Stimulated activated CD4-positive, alpha-beta T cell treated with anti-CD3 and anti-CD28 coated beads, Interleukin-1b, Interleukin-23, amount 100 ng/mL, for 24 hours (primary cell): ENCODE results near the gene MIGA2.

Experiments
- DNase-seq, 4 experiments: peaks; one replicate each; pipeline ENCODE4 v3.0.0-alpha.2; 2020; ENCODE audit warnings: low read depth in 4 of 4, low spot score in 1 of 4

Gene MIGA2

GRCh38 chr9:129070696-129071525 is 34.5 kb downstream of the MIGA2 start:
- DNase-seq = no peak

- DNase-seq = no peak
Measured at GRCh38 chr9:129071526-129072126, 35.2 kb downstream of the MIGA2 start.

- DNase-seq = no peak
Measured at GRCh38 chr9:129072171-129072570, 35.7 kb downstream of the MIGA2 start.

GRCh38 chr9:129073404-129073803 is 37.0 kb downstream of the MIGA2 start:
- DNase-seq = no peak

DNA sequence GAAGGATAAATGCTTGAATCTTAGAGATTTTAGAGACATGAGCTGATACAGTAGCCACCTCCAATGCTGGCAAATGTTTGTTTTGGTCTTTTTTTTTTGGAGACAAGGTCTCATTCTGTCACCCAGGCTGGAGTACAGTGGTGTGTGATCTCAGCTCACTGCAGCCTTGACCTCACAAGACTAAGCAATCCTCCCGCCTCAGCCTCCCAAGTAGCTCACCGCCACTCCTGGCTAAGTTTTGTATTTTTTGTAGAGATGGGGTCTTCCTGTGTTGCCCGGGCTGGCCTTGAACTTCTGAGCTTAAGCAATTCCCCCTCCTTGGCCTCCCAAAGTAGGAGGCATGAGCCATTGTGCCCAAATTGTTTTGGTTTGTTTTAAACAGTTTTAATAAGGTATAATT is 37.7 kb downstream of the MIGA2 start:
- no peak for DNase-seq

GRCh38 chr9:129075996-129076639 is 39.7 kb downstream of the MIGA2 start:
- DNase-seq = no peak

DNA sequence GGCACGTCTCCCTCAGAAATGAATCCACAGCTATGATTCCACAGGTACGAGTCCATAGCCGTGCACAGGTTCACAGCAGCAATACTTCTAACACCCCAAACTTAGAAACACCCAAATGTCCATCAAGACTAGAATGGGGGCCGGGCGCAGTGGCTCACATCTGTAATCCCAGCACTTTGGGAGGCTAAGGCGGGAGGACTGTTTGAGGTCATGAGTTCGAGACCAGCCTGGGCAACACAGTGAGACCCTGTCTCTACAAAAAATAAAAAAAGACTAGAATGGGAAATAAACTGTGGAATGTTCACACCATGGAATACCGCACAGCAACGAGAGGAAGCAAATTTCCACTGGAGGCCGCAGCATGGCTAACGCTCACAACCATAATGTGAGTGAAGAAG is 40.2 kb downstream of the MIGA2 start:
- no peak for DNase-seq

DNA sequence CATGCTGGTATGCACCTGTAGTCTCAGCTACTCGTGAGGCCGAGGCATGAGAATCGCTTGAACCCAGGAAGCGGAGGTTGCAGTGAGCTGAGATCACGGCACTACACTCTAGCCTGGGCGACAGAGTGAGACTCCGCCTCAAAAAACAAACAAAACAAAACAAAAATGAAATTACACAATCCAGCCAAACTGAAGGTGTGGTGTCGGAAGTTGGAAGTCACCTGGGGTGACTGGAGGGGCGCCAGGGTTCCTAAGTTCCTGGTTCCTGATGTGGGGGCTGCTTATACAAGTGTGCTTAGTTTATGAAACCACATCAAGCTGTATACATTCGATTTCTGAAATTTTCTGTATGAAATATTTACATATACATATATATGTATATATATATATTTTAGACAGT is 40.8 kb downstream of the MIGA2 start:
- no peak for DNase-seq

DNA sequence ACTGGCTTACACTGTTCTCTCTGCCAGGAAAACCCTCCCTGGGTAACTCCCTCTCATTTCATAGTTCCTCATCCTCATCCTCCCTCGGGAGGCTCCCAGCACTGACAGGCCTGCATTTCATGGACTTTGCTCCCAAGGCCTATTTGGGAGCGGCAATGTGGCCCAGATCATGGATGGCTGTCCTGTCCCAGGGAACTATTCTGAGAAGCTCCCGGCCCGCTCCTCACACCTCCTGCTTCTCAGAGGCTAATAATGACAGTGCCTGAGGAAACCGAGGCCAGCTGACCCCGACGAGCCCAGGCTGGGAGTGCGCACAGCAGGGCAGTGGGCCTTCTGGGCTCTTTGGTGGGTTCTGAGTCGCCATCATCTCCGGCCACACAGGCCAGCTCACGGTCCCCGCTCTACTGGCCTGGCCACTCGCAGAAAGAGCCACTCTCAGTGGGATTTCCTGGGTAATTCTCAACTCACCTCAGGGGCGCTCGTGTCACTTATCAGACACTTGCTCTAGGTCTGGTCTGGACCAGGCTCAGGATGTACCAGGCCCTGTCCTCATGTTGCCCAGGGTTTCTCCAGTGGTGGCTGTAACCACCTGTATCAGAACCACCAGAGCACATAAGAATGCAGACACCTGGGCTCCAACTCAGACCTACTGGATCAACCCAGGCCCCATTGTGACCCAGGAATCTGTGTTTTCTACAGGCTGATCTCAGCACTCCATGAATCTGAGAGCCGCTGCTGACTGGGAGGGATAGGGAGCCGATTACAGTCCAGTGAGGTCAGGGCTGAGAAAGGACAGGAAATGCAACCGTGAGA is 42.5 kb downstream of the MIGA2 start:
- DNase-seq = no peak

DNA sequence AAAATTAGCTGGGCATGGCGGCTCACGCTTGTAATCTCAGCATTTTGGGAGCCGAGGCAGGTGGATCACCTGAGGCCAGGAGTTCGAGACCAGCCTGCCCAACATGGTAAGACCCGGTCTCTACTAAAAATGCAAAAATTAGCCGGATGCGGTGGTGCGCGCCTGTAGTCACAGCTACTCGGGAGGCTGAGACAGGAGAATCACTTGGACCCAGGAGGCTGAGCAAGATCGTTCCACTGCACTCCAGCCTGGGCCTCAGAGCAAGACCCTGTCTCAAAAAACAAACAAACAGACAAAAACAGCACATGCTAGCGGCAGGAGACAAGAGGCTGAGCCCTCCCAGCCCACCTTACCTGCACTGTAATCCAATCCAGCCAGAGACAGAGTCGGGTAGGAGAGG is 43.4 kb downstream of the MIGA2 start:
- DNase-seq = no peak

- DNase-seq = no peak
Measured at GRCh38 chr9:129080298-129080600, 43.8 kb downstream of the MIGA2 start.

- DNase-seq = peak; percentile 92 to 98 (median 94)
Measured at GRCh38 chr9:129080601-129081387, 44.4 kb downstream of the MIGA2 start, which contains the start of gene DOLPP1. Gene DOLPP1, plus strand, starts transcription at chr9:129081111. Its CDS starts 21 bp downstream, at chr9:129081132.

GRCh38 chr9:129081388-129081904 is 45.0 kb downstream of the MIGA2 start:
- peak in 1 of 4 experiments; percentile 16 for DNase-seq

GRCh38 chr9:129084087-129084486 is 47.7 kb downstream of the MIGA2 start:
- DNase-seq = no peak

DNA sequence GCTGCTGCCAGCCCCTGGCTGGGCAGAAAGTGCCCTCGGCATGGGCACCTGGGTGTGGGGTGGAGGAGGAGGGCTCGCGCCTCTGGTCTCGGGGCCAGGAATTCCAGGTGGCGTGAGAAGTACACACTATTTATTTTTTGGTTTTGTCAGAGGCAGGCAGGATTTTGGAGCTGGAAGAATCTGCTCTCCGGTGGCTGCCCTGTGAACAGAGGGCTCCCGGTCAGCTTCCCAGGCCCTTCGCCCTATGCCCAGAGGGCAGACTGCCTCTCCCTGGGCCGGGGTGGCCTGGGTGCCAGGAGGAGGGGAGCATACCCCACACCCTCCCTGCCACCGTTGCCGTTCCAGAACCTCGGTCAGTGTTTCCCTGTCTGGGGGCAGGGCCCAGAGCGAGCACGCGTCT is 52.8 kb downstream of the MIGA2 start:
- no peak for DNase-seq

GRCh38 chr9:129093602-129094386 is 57.4 kb downstream of the MIGA2 start:
- DNase-seq = no peak

- DNase-seq = no peak
Measured at GRCh38 chr9:129094387-129095169, 58.2 kb downstream of the MIGA2 start.

GRCh38 chr9:129095170-129095667 is 58.8 kb downstream of the MIGA2 start:
- DNase-seq = no peak

GRCh38 chr9:129095908-129096307 is 59.5 kb downstream of the MIGA2 start:
- DNase-seq = no peak
